Transverse colon (tissue), 4 donors: ENCODE results near the gene KLHL41. TPM values are rescaled to one million over a fixed set of nuclear protein-coding genes. Genes with fewer than 3 reads are reported as not detected.

Experiments used
- DNase-seq: peaks from one replicate; pipeline ENCODE4 v3.0.0-alpha.2; 2019
- H3K27ac ChIP-seq, 4 donors: fragments of 200-600 bp; sonication (generic); 2 replicates each; pipeline ENCODE4 v1.5.1; 2016 to 2018; ENCODE audit warnings: inconsistent platforms in 4 of 4
- H3K27me3 ChIP-seq: fragments of 200-600 bp; sonication (generic); 2 replicates; pipeline ENCODE4 v1.5.1; 2017; ENCODE audit warnings: inconsistent platforms
- H3K36me3 ChIP-seq, 4 donors: fragments of 200-600 bp; sonication (generic); 2 replicates each; pipeline ENCODE4 v1.5.1; 2017 to 2019; ENCODE audit warnings: inconsistent platforms in 4 of 4
- H3K4me1 ChIP-seq, 4 donors: fragments of 200-600 bp; sonication (generic); 2 replicates each; pipeline ENCODE4 v1.5.1; 2017 to 2020; ENCODE audit warnings: inconsistent platforms in 4 of 4
- H3K4me3 ChIP-seq, 4 donors: fragments of 200-600 bp; sonication (generic); 1 replicate in 1 of 4; 2 replicates in 3 of 4; pipeline versions ENCODE4 v1.5.1 to v1.6.1; 2017 to 2019; ENCODE audit warnings: inconsistent platforms in 4 of 4
- H3K9me3 ChIP-seq, 2 donors: fragments of 200-600 bp; sonication (generic); 2 replicates each; pipeline ENCODE4 v1.5.1; 2017 to 2019; ENCODE audit warnings: inconsistent platforms in 2 of 2
- EP300 ChIP-seq: sonication (generic); formaldehyde crosslinking; IDR thresholded peaks from one replicate; pipeline ENCODE4 v1.6.1; 2017; ENCODE audit warnings: antibody characterized with exemption, low read depth
- POLR2A ChIP-seq: fragments of 450-650 bp; IDR thresholded peaks from one replicate; pipeline ENCODE4 v1.6.1; 2016; ENCODE audit warnings: antibody characterized with exemption, mild to moderate bottlenecking, moderate library complexity
- POLR2AphosphoS5 ChIP-seq, 3 donors: sonication (generic); formaldehyde crosslinking; IDR thresholded peaks; one replicate each; pipeline ENCODE4 v1.6.1; 2016; ENCODE audit warnings: antibody characterized with exemption in 3 of 3
- WGBS, 2 donors: methylation state at CpG; one replicate each; pipeline ENCODE4 v1.1.5; 2018; ENCODE audit warnings: low coverage in 1 of 2; 5-methylcytosine and 5-hydroxymethylcytosine counted together
- in situ Hi-C, 4 donors: fragments of 200-750 bp; cut with MboI; loops; one replicate each; pipeline versions ENCODE4 v1.15.0 to v1.15.1; 2017; ENCODE audit warnings: low sequenced_read_pairs in 3 of 4, low pct_ligation_motif_present in 1 of 4, low pct_unique_long_range_greater_than_20kb in 1 of 4
- intact Hi-C: fragments of 100-400 bp; cut with DNase I; formaldehyde crosslinking; loops from one replicate; pipeline ENCODE4 v1.15.1; 2023; ENCODE audit warnings: low total_unique reads
- total RNA-seq, 4 donors: library from RNA; depleted of rRNA; stranded (reverse); fragments of >200 nt; gene quantifications; one replicate each; pipeline ENCODE4 v1.1.0, GENCODE V29; 2016
- TF ChIP-seq, protein P1 (sequence below), 5 experiments: fragments of 200-600 bp in 3 of 5; fragments of 450-650 bp in 2 of 5; sonication (generic) in 3 of 5; IDR thresholded peaks; 1 replicate in 2 of 5; 2 replicates in 3 of 5; pipeline ENCODE4 v1.5.1; 2016 to 2017; ENCODE audit warnings: antibody characterized with exemption in 5 of 5, inconsistent platforms in 3 of 5, mild to moderate bottlenecking in 2 of 5, moderate library complexity in 1 of 5

KLHL41 gene
- total RNA-seq = 1 to 10 TPM in 2 of 4 donors, not detected in 2; 1.1 to 3.4 TPM

DNA sequence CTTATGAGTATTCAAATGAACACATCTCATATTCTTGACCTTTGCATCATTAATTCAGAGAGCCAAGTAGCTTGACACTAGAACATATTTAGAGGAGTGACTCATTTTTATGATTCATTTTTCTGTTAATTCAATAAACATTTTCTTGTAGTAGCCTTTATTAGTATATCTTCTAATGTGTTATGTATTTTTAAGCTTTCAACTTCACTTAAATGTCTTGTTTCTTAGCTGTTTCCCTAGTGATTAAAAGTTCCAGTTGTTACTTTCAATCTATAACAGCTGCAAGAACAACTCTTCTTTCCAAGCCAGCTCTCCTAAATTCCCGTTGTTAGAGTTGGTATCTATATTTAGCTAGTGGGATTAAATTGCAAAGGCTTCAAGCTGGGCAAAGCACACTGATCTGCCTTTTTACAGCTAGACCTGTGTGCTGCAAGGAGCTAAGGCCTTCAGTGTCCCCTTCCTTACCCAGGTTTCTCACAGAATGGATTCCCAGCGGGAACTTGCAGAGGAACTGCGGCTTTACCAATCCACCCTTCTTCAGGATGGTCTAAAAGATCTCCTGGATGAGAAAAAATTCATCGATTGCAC, at the start of gene KLHL41:
KLHL41 (plus strand) TSS at position 405 of the 588 bp plus-strand sequence; CDS start at position 482, 77 bp downstream.
- no peak for DNase-seq
- H3K4me1 ChIP-seq = peaks cover 0 to 9% (median 4%) of the 10 kb centered on the region in 4 donors
- WGBS, 2 donors = 80 to 85% methylated on average over 1 to 4 of the region's 4 CpGs
- H3K9me3 ChIP-seq = no peaks in the 10 kb centered on the region
- intact Hi-C loops = no loop called here
- in situ Hi-C loops = no loop called here
- no peak for TF ChIP-seq POLR2A
- TF ChIP-seq POLR2AphosphoS5 (IDR thresholded peaks at IDR 0.05) = no peak
- no peak for TF ChIP-seq EP300
- TF ChIP-seq, protein P1, sequence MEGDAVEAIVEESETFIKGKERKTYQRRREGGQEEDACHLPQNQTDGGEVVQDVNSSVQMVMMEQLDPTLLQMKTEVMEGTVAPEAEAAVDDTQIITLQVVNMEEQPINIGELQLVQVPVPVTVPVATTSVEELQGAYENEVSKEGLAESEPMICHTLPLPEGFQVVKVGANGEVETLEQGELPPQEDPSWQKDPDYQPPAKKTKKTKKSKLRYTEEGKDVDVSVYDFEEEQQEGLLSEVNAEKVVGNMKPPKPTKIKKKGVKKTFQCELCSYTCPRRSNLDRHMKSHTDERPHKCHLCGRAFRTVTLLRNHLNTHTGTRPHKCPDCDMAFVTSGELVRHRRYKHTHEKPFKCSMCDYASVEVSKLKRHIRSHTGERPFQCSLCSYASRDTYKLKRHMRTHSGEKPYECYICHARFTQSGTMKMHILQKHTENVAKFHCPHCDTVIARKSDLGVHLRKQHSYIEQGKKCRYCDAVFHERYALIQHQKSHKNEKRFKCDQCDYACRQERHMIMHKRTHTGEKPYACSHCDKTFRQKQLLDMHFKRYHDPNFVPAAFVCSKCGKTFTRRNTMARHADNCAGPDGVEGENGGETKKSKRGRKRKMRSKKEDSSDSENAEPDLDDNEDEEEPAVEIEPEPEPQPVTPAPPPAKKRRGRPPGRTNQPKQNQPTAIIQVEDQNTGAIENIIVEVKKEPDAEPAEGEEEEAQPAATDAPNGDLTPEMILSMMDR (IDR thresholded peaks at IDR 0.05) = no peak
- H3K36me3 ChIP-seq = no peaks in the 10 kb centered on the region
- no peak within 1 kb of the TSS for H3K4me3 ChIP-seq
- no peak within 1 kb of the TSS for H3K27ac ChIP-seq
- no peaks in the 10 kb centered on the region for H3K27me3 ChIP-seq

DNA sequence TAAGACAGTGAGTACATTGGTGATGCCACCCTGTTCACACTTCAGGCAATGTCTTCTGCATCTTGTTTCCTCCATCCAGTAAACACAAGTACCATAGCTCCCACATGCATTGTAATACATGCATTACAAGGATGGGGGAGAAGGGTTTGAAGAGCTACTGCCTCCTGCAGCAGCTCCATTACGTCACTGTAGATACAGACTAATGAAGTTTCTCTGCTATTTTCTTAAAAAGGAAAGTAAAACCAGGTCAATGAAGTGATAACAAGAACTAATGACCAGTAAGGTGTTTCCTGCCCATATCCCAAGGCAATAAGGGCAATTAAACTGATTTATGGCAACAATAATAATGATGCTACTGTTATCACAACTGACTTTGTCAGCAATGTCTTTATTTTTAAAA, 48.4 kb upstream of the KLHL41 start:
- Histone ChIP-seq H3K9me3 (no peaks in the 10 kb centered on the region), H3K27ac (no peak overlapping the region), H3K4me1 (peaks cover 0 to 4% (median 0%) of the 10 kb centered on the region in 4 donors), H3K36me3 (no peaks in the 10 kb centered on the region), H3K27me3 (no peaks in the 10 kb centered on the region), H3K4me3 (no peak overlapping the region)
- 84 to 86% methylated on average over 1 of the region's 1 CpG for WGBS, 2 donors
- in situ Hi-C loops (loop anchor here in 1 of 4 donors (10.0 to 25.0 kb wide), 2 partner anchors 104 to 499 kb away; no protein-coding TSS in a partner anchor), intact Hi-C loops (no loop called here)
- no peak for DNase-seq
- no peak for TF ChIP-seq POLR2A
- no peak for TF ChIP-seq EP300
- TF ChIP-seq, protein P1 (IDR thresholded peaks at IDR 0.05) = no peak
- no peak for TF ChIP-seq POLR2AphosphoS5 (IDR thresholded peaks at IDR 0.05)

DNA sequence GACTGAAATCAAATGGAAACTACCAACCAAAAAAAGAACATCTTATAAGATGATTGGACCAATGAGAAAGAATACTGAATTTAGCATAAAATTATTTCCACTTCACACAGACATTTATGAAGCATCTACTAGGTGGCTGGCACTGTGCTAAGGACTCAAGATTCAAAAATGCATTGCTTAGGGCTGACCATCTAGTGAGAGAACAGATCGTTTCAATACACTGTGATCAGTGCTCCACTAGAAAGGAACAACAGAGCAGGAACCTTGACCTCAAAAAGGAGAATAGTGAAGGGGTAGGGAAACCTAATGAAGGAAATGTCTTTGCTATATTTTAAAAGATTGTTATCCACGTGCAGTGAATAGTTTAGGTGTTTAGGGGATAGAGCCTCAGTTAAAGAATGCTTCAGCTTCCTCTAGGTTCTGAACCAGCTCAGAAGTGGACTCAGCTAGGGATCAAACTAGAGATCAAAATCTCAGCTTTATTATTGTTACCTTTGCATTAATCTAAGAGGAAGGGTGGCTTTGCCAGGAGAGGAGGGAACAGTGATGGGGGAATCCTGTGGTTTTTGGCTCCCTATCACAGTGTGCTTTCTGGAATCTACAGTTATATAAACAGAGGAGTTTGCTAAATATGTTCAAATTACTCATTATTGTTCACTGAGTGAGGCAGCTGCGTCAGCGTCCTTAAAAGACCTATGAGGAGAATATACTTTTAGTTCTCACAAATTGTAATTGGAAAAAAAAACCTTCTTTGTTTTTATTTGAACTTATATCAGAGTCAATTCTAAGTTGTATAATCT, 46.4 kb upstream of the KLHL41 start:
- TF ChIP-seq POLR2A = no peak
- no peak for DNase-seq
- peaks cover 0 to 4% (median 0%) of the 10 kb centered on the region in 4 donors for H3K4me1 ChIP-seq
- no peaks in the 10 kb centered on the region for H3K9me3 ChIP-seq
- in situ Hi-C loops = loop anchor here in 1 of 4 donors (10.0 to 25.0 kb wide), 2 partner anchors 102 to 501 kb away; no protein-coding TSS in a partner anchor
- H3K36me3 ChIP-seq = no peaks in the 10 kb centered on the region
- no peaks in the 10 kb centered on the region for H3K27me3 ChIP-seq
- H3K4me3 ChIP-seq = no peak overlapping the region
- 23 to 40% methylated on average over 4 of the region's 4 CpGs for WGBS, 2 donors
- no peak overlapping the region for H3K27ac ChIP-seq
- intact Hi-C loops = no loop called here

DNA sequence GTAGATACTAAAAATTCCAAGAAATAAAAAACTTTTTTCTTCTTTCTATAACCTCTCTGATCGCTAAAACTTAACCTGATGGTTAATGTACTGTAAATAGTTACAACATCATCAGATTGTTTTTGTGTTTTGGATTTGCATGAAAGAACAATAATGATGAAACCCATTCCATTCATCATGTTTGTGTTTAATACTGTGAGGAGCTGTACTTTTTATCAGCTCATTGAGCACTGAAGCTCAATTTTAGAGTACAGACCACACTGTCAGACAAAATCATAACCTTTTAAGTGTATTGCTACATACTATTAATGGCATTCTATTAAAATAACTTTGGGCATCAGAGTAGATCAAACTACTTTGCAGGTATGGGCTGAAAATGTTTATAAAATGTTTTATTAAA, 45.0 kb upstream of the KLHL41 start:
- peaks cover 0 to 4% (median 0%) of the 10 kb centered on the region in 4 donors for H3K4me1 ChIP-seq
- in situ Hi-C loops = loop anchor here in 1 of 4 donors (10.0 to 25.0 kb wide), 2 partner anchors 100 to 502 kb away; no protein-coding TSS in a partner anchor
- H3K27ac ChIP-seq = no peak overlapping the region
- TF ChIP-seq, protein P1 (IDR thresholded peaks at IDR 0.05) = no peak
- TF ChIP-seq POLR2A = no peak
- TF ChIP-seq EP300 = no peak
- TF ChIP-seq POLR2AphosphoS5 (IDR thresholded peaks at IDR 0.05) = no peak
- no peaks in the 10 kb centered on the region for H3K27me3 ChIP-seq
- 76 to 85% methylated on average over 1 of the region's 1 CpG for WGBS, 2 donors
- no peaks in the 10 kb centered on the region for H3K36me3 ChIP-seq
- H3K4me3 ChIP-seq = no peak overlapping the region
- no peaks in the 10 kb centered on the region for H3K9me3 ChIP-seq
- no peak for DNase-seq
- intact Hi-C loops = no loop called here
